22Rv1 (cell line): ENCODE data around the gene ASIC1.

ENCODE experiments used
- ZFX ChIP-seq: fragments of 450-650 bp; IDR thresholded peaks from 2 replicates; pipeline ENCODE4 v1.6.1; 2017; ENCODE audit warnings: antibody characterized with exemption, borderline replicate concordance
- TF ChIP-seq, protein P1 (sequence below): fragments of 450-650 bp; IDR thresholded peaks from 2 replicates; pipeline ENCODE4 v1.5.1; 2017; ENCODE audit warnings: mild to moderate bottlenecking

DNA sequence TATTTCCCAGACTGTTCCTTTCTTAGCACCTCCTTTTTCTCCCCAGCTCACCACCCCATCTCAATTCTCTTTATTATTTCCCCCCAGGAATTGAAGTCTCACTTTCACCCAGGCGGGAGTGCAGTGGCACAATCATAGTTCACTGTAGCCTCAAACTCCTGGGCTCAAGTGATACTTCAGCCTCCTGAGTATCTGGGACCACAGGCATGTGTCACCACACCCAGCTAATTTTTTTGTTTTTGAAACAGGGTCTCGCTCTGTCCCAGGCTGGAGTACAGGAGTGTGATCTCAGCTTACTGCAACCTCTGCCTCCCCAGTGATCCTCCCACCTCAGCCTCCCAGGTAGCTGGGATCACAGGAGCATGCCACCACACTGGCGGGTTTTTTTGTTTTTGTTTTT, 43.1 kb upstream of the ASIC1 start:
- TF ChIP-seq ZFX, result no peak
- TF ChIP-seq, protein P1, sequence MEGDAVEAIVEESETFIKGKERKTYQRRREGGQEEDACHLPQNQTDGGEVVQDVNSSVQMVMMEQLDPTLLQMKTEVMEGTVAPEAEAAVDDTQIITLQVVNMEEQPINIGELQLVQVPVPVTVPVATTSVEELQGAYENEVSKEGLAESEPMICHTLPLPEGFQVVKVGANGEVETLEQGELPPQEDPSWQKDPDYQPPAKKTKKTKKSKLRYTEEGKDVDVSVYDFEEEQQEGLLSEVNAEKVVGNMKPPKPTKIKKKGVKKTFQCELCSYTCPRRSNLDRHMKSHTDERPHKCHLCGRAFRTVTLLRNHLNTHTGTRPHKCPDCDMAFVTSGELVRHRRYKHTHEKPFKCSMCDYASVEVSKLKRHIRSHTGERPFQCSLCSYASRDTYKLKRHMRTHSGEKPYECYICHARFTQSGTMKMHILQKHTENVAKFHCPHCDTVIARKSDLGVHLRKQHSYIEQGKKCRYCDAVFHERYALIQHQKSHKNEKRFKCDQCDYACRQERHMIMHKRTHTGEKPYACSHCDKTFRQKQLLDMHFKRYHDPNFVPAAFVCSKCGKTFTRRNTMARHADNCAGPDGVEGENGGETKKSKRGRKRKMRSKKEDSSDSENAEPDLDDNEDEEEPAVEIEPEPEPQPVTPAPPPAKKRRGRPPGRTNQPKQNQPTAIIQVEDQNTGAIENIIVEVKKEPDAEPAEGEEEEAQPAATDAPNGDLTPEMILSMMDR, result no peak
